Measurements from ENCODE around the gene AGAP1. TPM values are rescaled to one million over a fixed set of nuclear protein-coding genes. Genes with fewer than 3 reads are reported as not detected.

The AGAP1 gene
- total RNA-seq, 1 donor: 18.5 TPM

- Histone ChIP-seq H3K27ac (ENCODE audit: low read depth, low read length) (no peak overlapping the region), H3K79me2 (ENCODE audit: insufficient read depth, low read length) (no peaks in the 10 kb centered on the region), H3K4me2 (ENCODE audit: insufficient read depth, low read length) (no peak overlapping the region), H3K36me3 (ENCODE audit: insufficient read depth, low read length) (no peaks in the 10 kb centered on the region), H3K4me1 (ENCODE audit: insufficient read depth, low read length) (no peaks in the 10 kb centered on the region), H3K9me3 (ENCODE audit: low read depth, low read length) (no peaks in the 10 kb centered on the region), H4K20me1 (ENCODE audit: insufficient read depth, low read length) (peaks cover 2% of the 10 kb centered on the region), H3K27me3 (ENCODE audit: insufficient read depth, low read length) (no peaks in the 10 kb centered on the region), H2AFZ (ENCODE audit: low read length) (no peak overlapping the region), H3K4me3 (ENCODE audit: insufficient read depth, low read length) (no peak overlapping the region)
- TF ChIP-seq, protein P1, sequence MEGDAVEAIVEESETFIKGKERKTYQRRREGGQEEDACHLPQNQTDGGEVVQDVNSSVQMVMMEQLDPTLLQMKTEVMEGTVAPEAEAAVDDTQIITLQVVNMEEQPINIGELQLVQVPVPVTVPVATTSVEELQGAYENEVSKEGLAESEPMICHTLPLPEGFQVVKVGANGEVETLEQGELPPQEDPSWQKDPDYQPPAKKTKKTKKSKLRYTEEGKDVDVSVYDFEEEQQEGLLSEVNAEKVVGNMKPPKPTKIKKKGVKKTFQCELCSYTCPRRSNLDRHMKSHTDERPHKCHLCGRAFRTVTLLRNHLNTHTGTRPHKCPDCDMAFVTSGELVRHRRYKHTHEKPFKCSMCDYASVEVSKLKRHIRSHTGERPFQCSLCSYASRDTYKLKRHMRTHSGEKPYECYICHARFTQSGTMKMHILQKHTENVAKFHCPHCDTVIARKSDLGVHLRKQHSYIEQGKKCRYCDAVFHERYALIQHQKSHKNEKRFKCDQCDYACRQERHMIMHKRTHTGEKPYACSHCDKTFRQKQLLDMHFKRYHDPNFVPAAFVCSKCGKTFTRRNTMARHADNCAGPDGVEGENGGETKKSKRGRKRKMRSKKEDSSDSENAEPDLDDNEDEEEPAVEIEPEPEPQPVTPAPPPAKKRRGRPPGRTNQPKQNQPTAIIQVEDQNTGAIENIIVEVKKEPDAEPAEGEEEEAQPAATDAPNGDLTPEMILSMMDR (IDR thresholded peaks at IDR 0.05; ENCODE audit: extremely low read depth, low read depth, low read length): no peak
- no peak for DNase-seq (ENCODE audit: insufficient read length, low spot score, missing footprints)
These were observed 619.6 kb downstream of the AGAP1 start for GRCh38 chr2:236113425-236113824.

DNA sequence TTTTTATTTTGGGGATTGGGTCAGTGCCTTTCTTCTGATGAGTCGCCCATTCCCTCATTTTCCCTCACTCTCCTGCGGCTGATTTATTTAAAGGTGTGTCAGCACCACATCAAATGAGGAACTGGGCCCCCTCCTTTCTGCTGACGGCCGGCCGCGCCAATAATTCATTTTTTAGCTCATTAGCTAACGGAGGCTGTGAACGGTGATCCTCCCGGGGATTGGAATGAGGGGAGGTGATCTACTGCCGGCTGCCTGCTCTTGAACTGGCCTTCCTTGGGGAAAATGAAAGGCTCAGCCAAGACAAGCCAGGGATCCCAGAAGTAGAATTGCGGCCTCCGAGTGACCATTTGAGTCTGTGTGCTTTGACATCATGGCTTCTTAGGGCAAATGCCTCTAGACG lies 620.1 kb downstream of the AGAP1 start:
- TF ChIP-seq, protein P1 (IDR thresholded peaks at IDR 0.05; ENCODE audit: extremely low read depth, low read depth, low read length): no peak
- DNase-seq (ENCODE audit: insufficient read length, low spot score, missing footprints): no peak
- Histone ChIP-seq H3K9me3 (ENCODE audit: low read depth, low read length) (no peaks in the 10 kb centered on the region), H3K4me3 (ENCODE audit: insufficient read depth, low read length) (no peak overlapping the region), H2AFZ (ENCODE audit: low read length) (no peak overlapping the region), H4K20me1 (ENCODE audit: insufficient read depth, low read length) (peaks cover 2% of the 10 kb centered on the region), H3K4me2 (ENCODE audit: insufficient read depth, low read length) (no peak overlapping the region), H3K27ac (ENCODE audit: low read depth, low read length) (no peak overlapping the region), H3K4me1 (ENCODE audit: insufficient read depth, low read length) (no peaks in the 10 kb centered on the region), H3K36me3 (ENCODE audit: insufficient read depth, low read length) (no peaks in the 10 kb centered on the region), H3K27me3 (ENCODE audit: insufficient read depth, low read length) (no peaks in the 10 kb centered on the region), H3K79me2 (ENCODE audit: insufficient read depth, low read length) (no peaks in the 10 kb centered on the region)

DNA sequence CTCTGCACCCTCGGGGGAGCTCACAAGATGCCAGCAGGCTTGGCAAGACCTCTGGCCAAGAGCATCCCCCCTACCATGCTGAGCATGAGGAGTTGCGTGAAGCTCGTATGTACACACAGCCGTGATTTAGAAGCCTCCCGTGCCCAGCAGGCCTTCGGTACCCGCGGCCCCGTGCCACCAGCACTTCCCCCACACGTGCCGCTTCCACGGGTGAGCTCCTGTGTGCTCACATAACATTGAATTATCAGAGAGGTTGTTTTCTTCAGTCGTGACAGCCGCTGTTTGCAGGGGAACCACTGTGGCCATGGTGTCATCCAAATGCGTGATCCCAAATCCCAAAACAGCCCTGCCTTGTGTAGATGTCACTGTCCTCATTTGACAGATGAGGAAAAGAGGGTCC lies 621.1 kb downstream of the AGAP1 start:
- Histone ChIP-seq H3K27me3 (ENCODE audit: insufficient read depth, low read length) (no peaks in the 10 kb centered on the region), H3K36me3 (ENCODE audit: insufficient read depth, low read length) (no peaks in the 10 kb centered on the region), H3K4me3 (ENCODE audit: insufficient read depth, low read length) (no peak overlapping the region), H3K4me1 (ENCODE audit: insufficient read depth, low read length) (no peaks in the 10 kb centered on the region), H3K27ac (ENCODE audit: low read depth, low read length) (no peak overlapping the region), H3K9me3 (ENCODE audit: low read depth, low read length) (no peaks in the 10 kb centered on the region), H3K4me2 (ENCODE audit: insufficient read depth, low read length) (no peak overlapping the region), H3K79me2 (ENCODE audit: insufficient read depth, low read length) (no peaks in the 10 kb centered on the region), H4K20me1 (ENCODE audit: insufficient read depth, low read length) (peaks cover 2% of the 10 kb centered on the region), H2AFZ (ENCODE audit: low read length) (no peak overlapping the region)
- TF ChIP-seq, protein P1 (IDR thresholded peaks at IDR 0.05; ENCODE audit: extremely low read depth, low read depth, low read length): no peak
- no peak for DNase-seq (ENCODE audit: insufficient read length, low spot score, missing footprints)

- TF ChIP-seq, protein P1 (IDR thresholded peaks at IDR 0.05; ENCODE audit: extremely low read depth, low read depth, low read length): no peak
- no peak for DNase-seq (ENCODE audit: insufficient read length, low spot score, missing footprints)
These were observed 623.6 kb downstream of the AGAP1 start for GRCh38 chr2:236117401-236117800.

More at GRCh38 chr2:236117401-236117800, 623.6 kb downstream of the AGAP1 start:
- Histone ChIP-seq H3K36me3 (ENCODE audit: insufficient read depth, low read length) (no peaks in the 10 kb centered on the region), H3K79me2 (ENCODE audit: insufficient read depth, low read length) (no peaks in the 10 kb centered on the region), H3K4me3 (ENCODE audit: insufficient read depth, low read length) (no peak overlapping the region), H3K4me1 (ENCODE audit: insufficient read depth, low read length) (no peaks in the 10 kb centered on the region), H2AFZ (ENCODE audit: low read length) (no peak overlapping the region), H3K9me3 (ENCODE audit: low read depth, low read length) (no peaks in the 10 kb centered on the region), H3K27me3 (ENCODE audit: insufficient read depth, low read length) (no peaks in the 10 kb centered on the region), H3K4me2 (ENCODE audit: insufficient read depth, low read length) (no peak overlapping the region), H3K27ac (ENCODE audit: low read depth, low read length) (no peak overlapping the region), H4K20me1 (ENCODE audit: insufficient read depth, low read length) (peaks cover 2% of the 10 kb centered on the region)
